Esophagus muscularis mucosa (tissue), 4 donors: ENCODE measurements around the gene MLN. TPM values are rescaled to one million over a fixed set of nuclear protein-coding genes. Genes with fewer than 3 reads are reported as not detected.

Experiments used
- DNase-seq: peaks from one replicate; pipeline ENCODE4 v3.0.0-alpha.2; 2017; ENCODE audit errors: extremely low spot score
- H3K27ac ChIP-seq, 4 donors: fragments of 200-600 bp; sonication (generic); replicated peaks in 1 of 4; 1 replicate in 3 of 4; 2 replicates in 1 of 4; pipeline ENCODE4 v1.5.1; 2016 to 2019; ENCODE audit warnings: mild to moderate bottlenecking in 1 of 4
- H3K27me3 ChIP-seq, 4 donors: fragments of 200-600 bp; sonication (generic); one replicate each; pipeline versions ENCODE4 v1.5.1 to v1.6.0; 2016 to 2019
- H3K36me3 ChIP-seq, 4 donors: fragments of 200-600 bp; sonication (generic); one replicate each; pipeline ENCODE4 v1.5.1; 2016 to 2019
- H3K4me1 ChIP-seq, 4 donors: fragments of 200-600 bp; sonication (generic); one replicate each; pipeline ENCODE4 v1.5.1; 2016 to 2019
- H3K4me3 ChIP-seq, 4 donors: fragments of 200-600 bp; sonication (generic); 1 replicate in 2 of 4; 2 replicates in 2 of 4; pipeline ENCODE4 v1.5.1; 2016 to 2019; ENCODE audit warnings: mild to moderate bottlenecking in 4 of 4, moderate library complexity in 1 of 4
- H3K9me3 ChIP-seq, 4 donors: fragments of 200-600 bp; sonication (generic); 1 replicate in 3 of 4; 2 replicates in 1 of 4; pipeline ENCODE4 v1.5.1; 2016 to 2019
- CTCF ChIP-seq, 3 experiments: fragments of 200-600 bp in 2 of 3; fragments of 450-650 bp in 1 of 3; sonication (generic) in 2 of 3; IDR thresholded peaks; one replicate each; pipeline ENCODE4 v1.5.1; 2017 to 2019; ENCODE audit warnings: antibody characterized with exemption in 3 of 3, mild to moderate bottlenecking in 2 of 3, moderate library complexity in 1 of 3
- EP300 ChIP-seq: sonication (generic); formaldehyde crosslinking; IDR thresholded peaks from one replicate; pipeline ENCODE4 v1.6.1; 2017; ENCODE audit warnings: antibody characterized with exemption
- POLR2A ChIP-seq: fragments of 450-650 bp; IDR thresholded peaks from one replicate; pipeline ENCODE4 v1.6.1; 2017; ENCODE audit warnings: antibody characterized with exemption, moderate library complexity, mild to moderate bottlenecking, low read depth
- POLR2AphosphoS5 ChIP-seq, 2 donors: sonication (generic); formaldehyde crosslinking; IDR thresholded peaks; one replicate each; pipeline ENCODE4 v1.6.1; 2017; ENCODE audit warnings: antibody characterized with exemption in 2 of 2
- WGBS: methylation state at CpG from one replicate; pipeline ENCODE4 v1.1.5; 2018; 5-methylcytosine and 5-hydroxymethylcytosine counted together
- intact Hi-C: fragments of 100-400 bp; cut with DNase I; formaldehyde crosslinking; loops from one replicate; pipeline ENCODE4 v1.15.1; 2023
- total RNA-seq, 4 donors: library from RNA; depleted of rRNA; stranded (reverse); fragments of >200 nt; gene quantifications; one replicate each; pipeline versions ENCODE4 v1.1.0 to v1.2.1, GENCODE V29; 2016

MLN gene
- total RNA-seq, 4 donors from 2014 or later: not detected

- DNase-seq: no peak
- Histone ChIP-seq H3K4me3 (no peak overlapping the region), H3K4me1 (peaks cover 8 to 13% (median 10%) of the 10 kb centered on the region in 4 donors), H3K36me3 (no peaks in the 10 kb centered on the region), H3K27ac (no peak overlapping the region), H3K27me3 (peaks cover 0 to 27% (median 0%) of the 10 kb centered on the region in 4 donors), H3K9me3 (no peaks in the 10 kb centered on the region)
- TF ChIP-seq POLR2AphosphoS5 (IDR thresholded peaks at IDR 0.05) (no peak), EP300 (no peak), POLR2A (no peak), CTCF (IDR thresholded peaks at IDR 0.05) (no peak)
- no CpG with 5 or more reads among the region's 2 CpGs for WGBS
- intact Hi-C loops: no loop called here
These were observed 22.7 kb upstream of the MLN start for GRCh38 chr6:33826537-33826936.

GRCh38 chr6:33824461-33825154, 20.8 kb upstream of the MLN start:
- Histone ChIP-seq H3K27ac (no peak overlapping the region), H3K36me3 (no peaks in the 10 kb centered on the region), H3K9me3 (no peaks in the 10 kb centered on the region), H3K27me3 (peaks cover 0 to 29% (median 0%) of the 10 kb centered on the region in 4 donors), H3K4me3 (no peak overlapping the region), H3K4me1 (peaks cover 8 to 13% (median 10%) of the 10 kb centered on the region in 4 donors)
- DNase-seq: no peak
- intact Hi-C loops: no loop called here
- 69% methylated on average over 15 of the region's 15 CpGs for WGBS
- TF ChIP-seq EP300: no peak
- no peak for TF ChIP-seq CTCF (IDR thresholded peaks at IDR 0.05)

GRCh38 chr6:33823806-33824205, 20.0 kb upstream of the MLN start:
- H3K27me3 ChIP-seq: peaks cover 0 to 34% (median 0%) of the 10 kb centered on the region in 4 donors
- TF ChIP-seq CTCF (IDR thresholded peaks at IDR 0.05): no peak
- TF ChIP-seq POLR2A: no peak
- no peak for TF ChIP-seq EP300
- TF ChIP-seq POLR2AphosphoS5 (IDR thresholded peaks at IDR 0.05): no peak
- intact Hi-C loops: no loop called here
- DNase-seq: no peak
- no peak overlapping the region for H3K27ac ChIP-seq
- H3K36me3 ChIP-seq: no peaks in the 10 kb centered on the region
- no peaks in the 10 kb centered on the region for H3K9me3 ChIP-seq
- WGBS: 61% methylated on average over 2 of the region's 2 CpGs
- H3K4me3 ChIP-seq: no peak overlapping the region
- H3K4me1 ChIP-seq: peaks cover 2 to 6% (median 5%) of the 10 kb centered on the region in 4 donors

GRCh38 chr6:33822575-33823395, 19.0 kb upstream of the MLN start:
- peaks cover 0 to 39% (median 0%) of the 10 kb centered on the region in 4 donors for H3K27me3 ChIP-seq
- H3K9me3 ChIP-seq: no peaks in the 10 kb centered on the region
- intact Hi-C loops: no loop called here
- H3K27ac ChIP-seq: no peak overlapping the region
- H3K36me3 ChIP-seq: no peaks in the 10 kb centered on the region
- H3K4me3 ChIP-seq: no peak overlapping the region
- 73% methylated on average over 9 of the region's 10 CpGs for WGBS
- peak in 1 of 3 experiments; percentile 14 for TF ChIP-seq CTCF (IDR thresholded peaks at IDR 0.05)
- TF ChIP-seq POLR2AphosphoS5 (IDR thresholded peaks at IDR 0.05): no peak
- no peak for DNase-seq
- H3K4me1 ChIP-seq: no peaks in the 10 kb centered on the region
